Stimulated activated CD4-positive, alpha-beta T cell treated with anti-CD3 and anti-CD28 coated beads, Interleukin-2, amount 100 ng/mL, for 4 hours (primary cell): ENCODE results near the gene KLK4.
A peak's percentile ranks its signal among the peaks of the same experiment; 100 is the strongest.

Source experiments
- DNase-seq: peaks from one replicate; pipeline ENCODE4 v3.0.0-alpha.2; 2020; ENCODE audit warnings: low read depth

The KLK4 gene, protein sequence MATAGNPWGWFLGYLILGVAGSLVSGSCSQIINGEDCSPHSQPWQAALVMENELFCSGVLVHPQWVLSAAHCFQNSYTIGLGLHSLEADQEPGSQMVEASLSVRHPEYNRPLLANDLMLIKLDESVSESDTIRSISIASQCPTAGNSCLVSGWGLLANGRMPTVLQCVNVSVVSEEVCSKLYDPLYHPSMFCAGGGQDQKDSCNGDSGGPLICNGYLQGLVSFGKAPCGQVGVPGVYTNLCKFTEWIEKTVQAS

DNA sequence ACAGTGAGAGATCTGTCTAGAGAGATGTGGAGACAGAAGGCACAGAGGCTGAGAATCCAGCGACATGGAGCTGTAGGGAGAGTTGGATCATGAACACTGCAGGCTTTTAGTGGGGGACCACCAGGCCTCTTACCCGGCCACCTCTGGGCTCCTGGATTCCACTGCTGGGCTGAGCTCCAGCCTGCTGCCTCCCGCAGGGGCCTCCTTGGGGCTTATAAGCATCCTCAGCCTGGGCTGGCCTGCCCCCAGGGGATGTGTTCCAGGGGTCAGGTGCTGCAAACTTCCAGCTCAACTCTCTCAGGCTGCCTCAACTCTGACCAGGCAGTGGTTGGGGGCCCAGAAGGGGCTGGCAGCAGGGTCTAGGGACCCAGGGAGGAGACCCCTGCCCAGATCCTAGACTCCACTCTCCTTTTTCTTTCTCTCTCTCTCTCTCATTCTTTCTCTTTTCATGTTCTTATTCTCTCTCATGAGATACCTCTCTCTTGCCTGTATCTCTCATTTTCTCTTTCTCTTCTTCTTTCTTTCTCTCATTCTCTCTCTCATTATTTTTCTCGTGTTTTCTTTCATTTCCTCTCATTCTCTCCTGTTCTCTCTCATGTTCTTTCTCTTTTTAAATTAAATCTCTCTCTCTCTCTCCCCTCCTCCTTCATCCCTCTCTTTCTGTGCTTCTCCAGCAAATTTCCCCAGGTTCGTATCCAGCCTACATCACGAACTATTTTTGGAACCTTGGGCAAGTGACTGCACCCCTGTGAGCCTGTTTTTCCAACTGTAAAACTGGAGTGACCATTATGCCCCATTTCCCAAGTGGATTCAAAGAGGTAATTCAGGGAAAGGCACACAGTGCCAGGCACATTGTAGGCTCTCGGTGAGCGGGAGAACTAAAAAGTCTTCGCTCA lies at the start of gene KLK4:
TSS of gene KLK4 (minus strand) at position 190 of the 896 bp plus-strand sequence. CDS start 657 bp downstream, outside the sequence.
- DNase-seq = no peak

DNA sequence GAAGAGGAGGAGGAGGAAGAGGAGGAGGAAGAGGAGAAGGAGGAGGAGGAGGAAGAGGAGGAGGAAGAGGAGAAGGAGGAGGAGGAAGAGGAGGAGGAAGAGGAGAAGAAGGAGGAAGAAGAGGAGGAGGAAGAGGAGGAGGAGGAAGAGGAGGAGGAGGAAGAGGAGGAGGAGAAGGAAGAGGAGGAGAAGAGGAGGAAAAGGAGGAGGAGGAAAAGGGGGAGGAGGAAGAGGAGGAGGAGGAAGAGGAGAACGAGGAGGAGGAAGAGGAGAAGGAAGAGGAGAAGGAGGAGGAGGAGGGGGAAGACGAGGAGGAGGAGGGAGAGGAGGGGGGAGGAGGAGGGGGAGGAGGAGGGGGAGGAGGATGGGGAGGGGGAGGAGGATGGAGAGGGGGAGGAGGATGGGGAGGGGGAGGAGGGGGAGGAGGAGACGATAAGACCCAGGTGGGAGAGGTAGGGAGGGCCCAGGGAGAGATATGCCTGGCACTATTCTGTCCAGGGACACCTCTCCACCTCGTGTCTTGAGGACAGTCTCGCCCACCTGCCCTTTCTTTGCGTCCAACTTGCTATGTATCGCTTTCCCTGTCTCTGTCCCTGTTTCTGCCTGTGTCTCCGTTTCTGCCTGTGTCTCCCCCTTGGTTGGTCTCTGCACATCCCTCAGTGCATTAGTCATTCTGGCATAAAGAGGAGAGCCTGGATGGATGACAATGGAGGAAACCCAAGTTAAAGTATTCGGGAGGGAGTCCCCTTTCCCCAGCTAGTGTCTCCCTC lies 48.7 kb upstream of the KLK4 start:
- DNase-seq = no peak

DNA sequence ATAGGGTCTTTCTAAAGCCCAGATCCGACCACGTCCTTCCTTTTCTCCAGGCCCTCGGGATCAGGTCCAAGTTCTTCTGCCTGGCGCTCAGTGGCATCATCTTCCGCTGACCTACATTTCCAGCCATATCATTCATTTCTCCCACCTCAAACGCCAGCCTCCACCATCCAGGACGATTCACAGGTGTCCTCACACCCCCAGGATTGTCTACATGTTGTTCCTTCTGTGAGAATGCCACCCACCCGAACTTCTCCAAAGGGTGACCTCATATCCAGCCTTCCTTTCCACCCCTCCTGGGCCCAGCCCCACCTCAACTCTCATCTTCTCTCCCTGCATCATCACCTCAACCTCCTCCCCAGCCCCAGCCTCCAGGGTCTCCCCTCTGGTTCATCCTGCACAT lies 46.4 kb upstream of the KLK4 start:
- no peak for DNase-seq

DNA sequence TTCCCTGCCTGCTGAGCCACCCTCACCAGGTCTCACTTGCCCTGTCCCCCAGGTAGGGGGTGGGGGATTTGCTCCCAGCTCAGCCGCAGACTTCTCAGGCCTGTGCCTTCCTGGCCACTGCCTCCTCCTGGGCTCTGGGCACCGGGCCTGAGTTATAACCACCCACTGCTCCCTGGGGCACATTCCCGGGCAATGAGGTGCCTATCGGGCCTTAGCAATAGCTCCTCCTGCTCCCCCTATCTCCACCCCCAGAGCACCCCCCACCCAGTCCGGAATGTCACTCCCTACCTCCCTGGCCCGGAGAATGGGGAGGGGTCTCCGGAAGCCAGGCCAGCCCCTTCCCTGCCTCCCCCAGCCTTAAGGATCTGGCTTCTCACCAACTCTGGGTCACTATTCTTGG lies 41.7 kb upstream of the KLK4 start, which contains the start of gene KLK5:
TSS of gene KLK5 (minus strand) at position 129 of the 400 bp plus-strand sequence. CDS start 381 bp downstream, outside the sequence.
- DNase-seq = no peak

DNA sequence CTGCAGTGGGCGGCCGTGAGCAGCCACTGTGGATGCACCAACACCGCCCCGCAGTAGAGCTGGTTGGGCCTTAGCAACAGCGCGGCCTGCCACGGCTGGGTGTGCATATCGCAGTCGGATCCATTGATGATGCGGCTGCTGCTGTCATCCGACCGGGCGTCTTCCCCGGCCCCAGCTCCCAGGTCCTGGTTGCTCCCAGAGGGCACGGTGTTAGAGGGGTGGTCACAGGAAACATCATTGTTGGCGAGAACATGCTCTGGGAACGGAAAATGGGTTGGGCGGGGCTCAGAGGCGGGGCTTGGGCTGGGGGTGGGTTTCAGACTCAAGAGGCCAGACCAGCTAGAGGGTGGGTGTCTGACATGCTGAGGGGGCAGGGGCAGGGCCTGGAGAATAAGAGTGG lies 38.7 kb upstream of the KLK4 start:
- DNase-seq = no peak

DNA sequence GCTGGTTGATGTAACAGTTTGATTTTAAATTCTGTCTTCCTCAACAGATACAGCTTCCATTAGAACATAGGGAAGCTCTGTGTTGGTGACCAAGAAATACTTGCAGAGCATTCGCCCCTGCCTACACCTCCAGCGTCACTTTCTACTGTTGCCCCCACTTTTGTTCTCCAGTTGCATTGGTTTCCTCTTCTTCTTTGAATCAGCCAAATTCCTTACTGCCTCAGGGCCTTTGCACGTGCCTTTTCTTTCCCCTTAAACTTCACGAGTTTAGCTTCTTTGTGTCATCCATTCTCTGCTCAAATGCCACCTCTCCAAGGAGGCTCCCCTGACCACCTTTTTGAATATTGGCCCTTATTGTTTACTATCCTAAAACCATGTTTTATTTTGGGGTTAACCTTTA lies 35.9 kb upstream of the KLK4 start:
- DNase-seq = no peak

DNA sequence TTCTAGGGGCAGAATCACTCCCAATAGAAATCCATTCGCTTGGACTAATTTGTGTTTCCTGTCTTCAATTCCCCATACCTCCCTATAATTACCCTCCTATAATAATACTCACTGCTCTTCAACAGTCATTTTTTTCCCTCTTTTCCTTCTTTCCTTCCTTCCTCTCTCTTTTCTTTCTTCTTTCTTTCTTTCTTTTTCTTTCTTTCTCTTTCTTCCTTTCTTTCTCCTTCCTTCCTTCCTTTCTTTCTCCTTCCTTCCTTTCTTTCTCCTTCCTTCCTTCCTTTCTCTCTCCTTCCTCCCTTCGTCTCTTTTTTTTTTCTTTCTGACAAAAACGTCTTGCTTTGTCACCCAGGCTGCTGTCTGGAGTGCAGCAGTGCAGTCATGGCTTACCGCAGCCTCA lies 33.6 kb upstream of the KLK4 start:
- DNase-seq = no peak

DNA sequence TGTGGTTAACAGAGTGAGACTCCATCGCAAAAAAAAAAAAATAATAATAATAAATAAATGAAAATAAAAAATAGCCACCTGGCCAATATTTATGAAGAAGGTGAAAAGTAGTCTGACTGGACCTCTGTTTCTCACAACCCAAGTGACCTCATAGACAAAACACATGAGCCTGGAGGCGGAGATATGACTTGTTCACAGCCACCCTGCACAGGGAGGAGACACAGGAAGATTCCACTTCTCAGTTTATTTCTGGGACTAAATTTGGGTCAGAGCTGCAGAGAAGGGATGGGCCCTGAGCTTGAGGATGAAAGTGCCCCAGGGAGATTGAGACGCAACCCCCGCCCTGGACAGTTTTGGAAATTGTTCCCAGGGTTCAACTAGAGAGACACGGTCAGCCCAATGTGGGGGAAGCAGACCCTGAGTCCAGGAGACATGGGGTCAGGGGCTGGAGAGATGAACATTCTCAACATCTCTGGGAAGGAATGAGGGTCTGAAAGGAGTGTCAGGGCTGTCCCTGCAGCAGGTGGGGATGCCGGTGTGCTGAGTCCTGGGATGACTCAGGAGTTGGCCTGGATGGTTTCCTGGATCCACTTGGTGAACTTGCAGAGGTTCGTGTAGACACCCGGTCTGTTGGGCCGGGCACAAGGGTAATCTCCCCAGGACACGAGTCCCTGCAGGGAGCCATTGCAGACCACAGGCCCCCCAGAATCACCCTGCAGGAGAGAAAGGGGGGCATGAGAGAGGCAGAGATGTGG lies 32.1 kb upstream of the KLK4 start:
- DNase-seq = no peak

DNA sequence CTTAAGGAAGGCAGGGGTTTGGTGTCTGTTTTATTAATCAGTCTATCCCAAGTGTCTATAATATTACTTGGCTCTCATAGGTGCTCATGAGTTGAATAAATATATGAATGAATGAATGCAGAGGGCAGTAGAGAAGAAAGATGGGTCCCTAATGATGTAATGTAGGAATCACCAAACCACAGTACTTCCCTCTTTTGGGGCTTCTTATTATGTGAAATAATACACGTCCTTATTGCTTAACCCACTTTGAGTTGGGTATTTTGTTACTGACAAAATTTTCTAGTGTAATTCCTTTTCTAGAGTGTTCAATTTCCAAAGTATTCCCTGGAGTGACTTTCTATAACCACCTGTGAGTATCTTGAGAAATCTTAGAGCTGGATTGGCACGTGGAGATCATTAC lies 28.4 kb upstream of the KLK4 start:
- no peak for DNase-seq

DNA sequence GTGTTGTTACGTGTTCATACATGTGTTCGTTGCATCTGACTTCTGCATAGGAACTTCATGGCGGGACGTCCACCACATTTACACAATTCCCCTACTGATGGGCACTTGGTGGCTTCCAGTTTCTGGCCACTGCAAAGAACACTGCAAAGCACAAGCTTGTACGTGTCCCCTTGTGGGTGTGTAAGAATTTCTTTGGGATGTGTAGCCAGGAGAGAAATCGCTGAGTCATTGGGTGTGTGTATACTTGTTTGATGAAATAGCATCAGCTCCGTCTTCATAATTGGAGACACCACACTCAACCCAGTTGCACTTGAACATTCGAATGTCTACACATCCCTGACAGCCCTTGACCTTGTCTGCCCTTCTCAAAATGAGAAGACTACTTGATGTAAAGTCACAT lies 22.4 kb upstream of the KLK4 start:
- DNase-seq = no peak

DNA sequence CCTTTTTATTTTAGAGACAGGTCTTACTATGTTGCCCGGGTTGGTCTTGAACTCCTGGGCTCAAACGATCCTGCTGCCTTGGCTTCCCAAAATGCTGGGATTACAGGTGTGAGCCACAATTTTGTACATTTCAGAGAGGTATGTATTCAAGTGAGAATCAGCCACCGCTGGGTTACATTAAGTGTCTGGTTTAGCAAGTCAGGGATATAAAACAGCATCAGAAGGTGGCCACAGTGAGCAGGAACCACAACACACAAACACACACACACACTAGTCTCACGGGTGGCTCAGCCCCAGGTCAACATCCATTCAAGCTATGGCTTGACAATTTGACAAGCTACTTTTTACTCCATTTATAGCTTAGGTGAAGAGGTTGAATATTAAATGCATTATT lies 21.5 kb upstream of the KLK4 start:
- no peak for DNase-seq

DNA sequence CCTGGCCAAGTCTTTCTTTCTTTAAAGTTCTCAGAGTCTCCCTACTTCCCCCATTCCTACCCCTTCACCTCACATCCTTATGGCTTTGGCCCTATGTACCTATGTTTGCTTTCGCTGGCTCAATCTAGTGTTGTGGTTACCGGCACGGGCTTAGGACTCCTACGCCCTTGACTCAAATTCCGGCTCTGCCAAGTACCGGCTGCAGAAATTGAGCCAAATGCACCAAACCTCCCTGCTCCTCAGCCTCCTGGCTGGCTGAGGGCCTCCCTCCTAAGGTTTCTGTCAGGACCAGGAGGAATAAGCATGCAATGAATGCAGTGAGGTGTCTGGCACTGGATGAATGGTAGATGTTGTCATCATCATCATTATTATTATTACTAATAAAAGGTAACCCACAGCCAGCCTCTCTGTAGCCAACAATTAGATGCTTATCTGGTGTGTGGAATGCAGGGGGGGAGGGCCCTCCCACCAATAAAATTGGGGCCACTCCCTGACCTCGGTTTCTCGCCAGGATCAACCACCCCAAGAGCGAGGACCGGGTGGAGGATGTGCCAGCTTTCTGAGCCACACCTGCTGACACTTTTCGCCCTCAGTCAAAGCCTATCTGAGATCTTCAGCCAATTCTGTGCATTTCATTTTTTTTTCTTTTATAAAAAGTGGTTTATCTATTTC lies 21.0 kb upstream of the KLK4 start:
- no peak for DNase-seq

DNA sequence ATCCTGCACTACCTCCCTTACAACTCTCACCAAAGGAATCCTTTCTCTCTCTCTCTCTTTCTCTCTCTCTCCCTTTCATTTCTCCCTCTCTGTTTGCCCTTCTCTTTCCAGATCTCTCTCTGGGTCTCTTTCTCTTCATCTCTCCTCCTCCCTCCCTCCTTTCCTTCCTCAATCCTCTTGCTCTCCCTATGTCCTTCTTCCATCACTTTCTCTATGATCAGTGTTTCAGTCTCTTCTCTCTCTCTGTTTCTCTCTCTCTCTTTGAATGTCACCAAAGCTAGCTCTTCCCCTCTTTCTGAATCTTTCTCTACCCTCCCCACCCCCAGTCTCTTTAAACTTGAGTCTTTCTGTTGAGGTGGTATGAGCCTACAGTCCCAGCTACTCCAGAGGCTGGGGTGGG lies 19.8 kb upstream of the KLK4 start:
- no peak for DNase-seq

DNA sequence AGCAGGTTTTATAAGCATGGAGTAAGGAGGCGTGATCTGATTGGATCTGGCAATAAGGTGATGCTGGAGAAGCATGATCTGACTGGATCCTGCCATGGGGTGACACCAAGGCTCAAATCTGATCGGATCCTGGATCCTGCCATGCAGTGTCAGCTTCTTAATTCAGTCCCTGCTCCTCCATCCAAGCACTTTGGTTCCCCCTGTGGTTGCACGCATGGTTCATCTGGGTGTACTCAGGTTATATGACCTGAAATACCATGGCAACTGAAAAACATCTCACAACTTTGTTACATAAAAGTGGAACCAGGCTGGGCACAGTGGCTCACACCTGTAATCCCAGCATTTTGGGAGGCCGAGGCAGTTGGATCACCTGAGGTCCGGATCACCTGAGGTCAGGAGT lies 17.6 kb upstream of the KLK4 start:
- no peak for DNase-seq

DNA sequence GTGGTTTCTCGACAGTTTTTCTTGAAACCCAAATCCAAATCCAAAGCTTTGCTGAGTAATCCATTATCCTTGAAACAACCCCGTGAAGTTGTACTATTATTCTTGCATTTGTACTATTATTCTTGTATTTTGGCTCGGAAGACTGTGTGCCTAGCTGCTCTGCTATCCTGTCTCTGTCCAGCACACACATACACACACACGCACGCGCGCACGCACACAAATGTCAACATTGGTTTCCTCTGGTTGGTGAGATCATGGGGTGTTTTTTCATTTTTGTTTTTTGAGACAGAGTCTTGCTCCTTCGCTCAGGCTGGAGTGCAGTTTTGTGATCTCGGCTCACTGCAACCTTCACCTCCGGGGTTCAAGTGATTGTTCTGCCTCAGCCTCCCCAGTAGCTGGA lies 14.9 kb upstream of the KLK4 start:
- no peak for DNase-seq

DNA sequence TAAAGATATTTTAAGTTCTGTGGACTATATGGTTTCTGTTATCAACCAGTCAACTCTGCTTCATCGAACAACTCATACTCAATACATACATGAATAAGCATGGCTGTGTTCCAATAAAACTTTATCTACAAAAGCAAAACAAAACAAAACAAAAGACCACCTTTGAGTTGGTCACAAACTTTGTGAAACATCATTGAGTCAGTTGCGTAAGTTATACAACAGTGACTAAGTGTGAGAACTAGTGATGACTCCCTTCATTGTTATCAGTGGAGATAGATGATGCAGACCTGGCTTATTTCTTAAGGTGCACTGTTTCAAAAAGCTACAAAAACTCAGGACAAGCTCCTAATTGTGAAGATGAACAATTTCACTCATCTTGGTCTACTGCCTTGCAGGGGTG lies 14.5 kb upstream of the KLK4 start:
- DNase-seq = no peak

DNA sequence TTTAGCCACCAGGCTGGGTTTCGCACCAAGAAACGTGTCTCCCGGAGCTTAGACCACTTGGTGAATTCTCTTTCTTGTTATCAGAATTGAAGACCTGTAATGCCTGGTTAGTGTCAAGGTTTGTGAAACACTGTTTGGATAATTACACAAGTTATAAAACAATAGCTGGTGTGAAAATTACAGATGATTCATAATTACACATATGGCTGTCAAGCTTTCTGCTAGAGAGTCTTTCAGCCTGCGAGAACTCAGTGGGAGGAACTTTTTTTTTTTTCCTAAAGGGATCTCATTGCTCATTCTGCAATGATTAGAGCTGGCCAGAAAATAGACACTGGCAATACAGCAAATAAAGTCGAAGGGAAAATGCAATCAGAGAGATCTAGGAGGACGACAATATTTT lies 13.4 kb upstream of the KLK4 start:
- DNase-seq = no peak

DNA sequence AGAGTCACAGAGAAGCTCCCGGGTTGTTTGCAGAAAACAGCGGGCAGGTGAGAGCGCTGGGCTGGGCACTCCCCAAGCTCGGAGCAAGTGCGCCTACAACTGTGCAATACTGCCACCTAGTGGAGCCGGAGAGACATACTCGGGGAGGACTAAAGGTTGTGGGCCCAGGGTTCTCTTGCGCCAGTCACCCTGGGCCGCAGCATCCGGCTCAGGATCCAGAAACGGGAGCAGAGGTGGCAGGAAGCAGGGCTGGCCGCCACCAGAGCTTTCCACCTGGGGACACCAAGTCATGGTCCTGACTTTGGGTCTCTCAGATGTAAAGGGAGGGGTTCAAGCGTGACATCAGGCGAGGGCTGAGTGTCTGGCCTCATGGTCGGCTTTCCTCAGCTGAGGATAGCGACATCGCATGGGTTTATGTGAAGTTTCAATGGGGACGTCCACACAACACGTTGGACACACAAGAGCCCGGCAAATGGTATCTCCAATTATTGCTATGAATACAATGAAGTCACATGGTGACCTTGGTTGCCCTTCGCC lies 11.2 kb upstream of the KLK4 start:
- DNase-seq = peak; percentile 72

DNA sequence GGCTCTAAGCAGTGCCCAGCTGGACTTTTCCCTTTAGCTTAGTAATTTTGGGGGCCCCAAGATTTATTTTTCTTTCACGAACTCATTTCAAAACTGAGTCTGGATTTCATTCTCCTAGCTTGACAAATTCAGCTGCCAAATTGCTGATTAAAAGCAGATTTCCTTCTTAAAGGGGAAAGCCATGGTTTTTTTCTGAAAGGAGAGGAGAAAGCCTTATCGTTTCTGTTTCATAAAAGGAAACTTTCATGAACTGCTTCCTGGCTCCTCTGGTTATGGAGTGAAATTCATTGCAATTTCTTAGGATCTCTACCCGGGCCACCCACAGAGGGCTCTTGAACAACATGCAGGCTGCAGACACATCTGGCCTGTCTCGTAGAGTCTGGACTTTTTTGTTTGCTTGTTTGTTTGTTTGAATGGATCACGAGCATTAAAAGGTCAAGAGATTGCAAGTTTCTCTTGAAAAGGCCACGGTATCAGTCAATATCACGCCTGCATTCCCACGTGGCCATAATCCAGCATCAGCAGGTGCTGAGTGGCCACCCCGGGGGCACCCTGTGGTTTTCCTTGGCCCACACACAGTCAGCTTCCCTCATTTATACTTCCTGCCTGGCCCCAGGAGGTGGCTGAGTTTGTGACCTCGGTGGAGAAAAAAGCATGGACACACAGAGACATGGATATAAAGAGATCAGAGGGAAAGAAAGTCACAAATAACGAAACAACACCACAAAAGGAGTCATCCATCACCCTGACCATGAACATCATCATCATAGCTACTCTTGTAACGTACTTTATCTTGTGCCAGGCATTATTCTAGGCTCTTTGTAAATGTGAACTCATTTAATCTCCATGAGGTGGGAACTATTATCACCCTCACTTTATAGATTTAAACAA lies 10.5 kb upstream of the KLK4 start:
- no peak for DNase-seq

DNA sequence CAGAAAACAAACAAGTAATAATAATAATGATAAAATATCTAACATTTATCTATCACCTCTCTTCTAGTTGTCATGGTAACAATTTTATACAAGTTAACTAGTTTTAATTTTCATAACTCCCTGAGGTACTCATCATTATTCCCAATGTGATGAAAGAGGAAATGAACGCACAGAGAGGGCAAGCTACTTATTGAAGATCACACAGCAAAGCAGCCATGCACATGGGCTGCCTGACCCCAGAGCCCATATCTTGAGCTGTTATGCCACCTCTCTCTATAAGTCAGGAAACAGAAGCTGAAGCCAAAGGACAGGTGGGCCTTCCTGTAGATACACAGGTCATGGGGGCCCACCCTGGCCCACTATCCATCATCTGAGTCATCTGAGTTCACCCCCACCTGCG lies 4.9 kb upstream of the KLK4 start:
- no peak for DNase-seq
